ENCODE data around the gene WNT7A. TPM values are rescaled to one million over a fixed set of nuclear protein-coding genes. Genes with fewer than 3 reads are reported as not detected.

The WNT7A gene
- total and polyA plus RNA-seq, 2 donors (not counting 3 experiments of a cell fraction or from before 2014, with no cell fraction given): not detected

GRCh38 chr3:13826672-13827071 lies 53.2 kb downstream of the WNT7A start:
- Histone ChIP-seq H3K4me3 (replicated peaks in 1 of 3; ENCODE audit: insufficient read depth in 1 of 3, low read depth in 1 of 3, low read length in 3 of 3) (no peak overlapping the region), H3K27me3 (ENCODE audit: control insufficient read depth in 2 of 2, insufficient read depth in 2 of 2, low read length in 2 of 2) (no peaks in the 10 kb centered on the region), H3K9ac (replicated peaks; ENCODE audit: extremely low read depth, insufficient read depth, low read length) (no peak overlapping the region), H3K36me3 (ENCODE audit: control insufficient read depth in 2 of 2, extremely low read depth in 1 of 2, insufficient read depth in 2 of 2, low read length in 2 of 2) (no peaks in the 10 kb centered on the region), H3K9me3 (replicated peaks; ENCODE audit: control insufficient read depth, insufficient read depth, low read length) (no peaks in the 10 kb centered on the region), H2AFZ (ENCODE audit: low read depth, low read length) (no peak overlapping the region), H3K79me2 (ENCODE audit: control insufficient read depth, insufficient read depth, low read length) (no peaks in the 10 kb centered on the region), H3K9me1 (replicated peaks; ENCODE audit: control insufficient read depth, extremely low read depth, insufficient read depth, low read length) (no peaks in the 10 kb centered on the region), H3K4me1 (ENCODE audit: control insufficient read depth, extremely low read depth, insufficient read depth, low read length) (no peaks in the 10 kb centered on the region), H3K4me2 (ENCODE audit: insufficient read depth, low read length) (no peak overlapping the region), H3K27ac (ENCODE audit: insufficient read depth, low read depth, low read length) (no peak overlapping the region), H4K20me1 (replicated peaks; ENCODE audit: control insufficient read depth, extremely low read depth, insufficient read depth, low read length) (no peaks in the 10 kb centered on the region)
- dilution Hi-C loops (cut with MboI; ENCODE audit: extremely low pct_ligation_motif_present, low sequenced_read_pairs): no loop called here
- no TSS peak for BruUV-seq (replicated peaks)
- CTCF ChIA-PET: no interaction called here
- TF ChIP-seq MYC (IDR thresholded peaks at IDR 0.05; ENCODE audit: low read depth, low read length): no peak
- no peak for TF ChIP-seq JUN (IDR thresholded peaks at IDR 0.05; ENCODE audit: borderline replicate concordance, insufficient read depth, insufficient read length, low read depth)
- TF ChIP-seq GATA2 (IDR thresholded peaks at IDR 0.05; ENCODE audit: insufficient read depth, insufficient read length, low read depth, low read length): no peak
- no peak for TF ChIP-seq MAX (IDR thresholded peaks at IDR 0.05; ENCODE audit: insufficient read depth, insufficient read length)
- no peak for TF ChIP-seq EZH2 (IDR thresholded peaks at IDR 0.05; ENCODE audit: borderline replicate concordance, low read depth, low read length, severe bottlenecking)
- POLR2A ChIA-PET: no interaction called here
- DNase-seq (ENCODE audit: low read depth, low spot score): no peak
- intact Hi-C loops (cut with micrococcal nuclease): no loop called here
- no peak for FAIRE-seq

- TF ChIP-seq MYC (IDR thresholded peaks at IDR 0.05; ENCODE audit: low read depth, low read length) (no peak), POLR2A (IDR thresholded peaks at IDR 0.05; ENCODE audit: low read depth, low read length) (no peak), GATA2 (IDR thresholded peaks at IDR 0.05; ENCODE audit: insufficient read depth, insufficient read length, low read depth, low read length) (no peak), FOS (IDR thresholded peaks at IDR 0.05; ENCODE audit: borderline replicate concordance, insufficient read depth, low read length) (no peak), EZH2 (IDR thresholded peaks at IDR 0.05; ENCODE audit: borderline replicate concordance, low read depth, low read length, severe bottlenecking) (no peak), CTCF (IDR thresholded peaks at IDR 0.05; ENCODE audit: extremely low read depth in 1 of 2, insufficient read depth in 1 of 2, low read depth in 1 of 2, low read length in 2 of 2) (no peak), POLR2AphosphoS5 (IDR thresholded peaks at IDR 0.05; ENCODE audit: insufficient read depth, low read depth, low read length) (no peak)
- no peak overlapping the region for H3K4me3 ChIP-seq (replicated peaks in 1 of 3; ENCODE audit: insufficient read depth in 1 of 3, low read depth in 1 of 3, low read length in 3 of 3)
- no peaks in the 10 kb centered on the region for H3K79me2 ChIP-seq (ENCODE audit: control insufficient read depth, insufficient read depth, low read length)
- H3K9me3 ChIP-seq (replicated peaks; ENCODE audit: control insufficient read depth, insufficient read depth, low read length): no peaks in the 10 kb centered on the region
- DNase-seq (ENCODE audit: low read depth, low spot score): no peak
- no peaks in the 10 kb centered on the region for H4K20me1 ChIP-seq (replicated peaks; ENCODE audit: control insufficient read depth, extremely low read depth, insufficient read depth, low read length)
- H2AFZ ChIP-seq (ENCODE audit: low read depth, low read length): no peak overlapping the region
- no peaks in the 10 kb centered on the region for H3K4me1 ChIP-seq (ENCODE audit: control insufficient read depth, extremely low read depth, insufficient read depth, low read length)
- intact Hi-C loops (cut with micrococcal nuclease): no loop called here
- no TSS peak for BruUV-seq (replicated peaks)
- ChIA-PET CTCF (no interaction called here), POLR2A (no interaction called here)
- no peaks in the 10 kb centered on the region for H3K27me3 ChIP-seq (ENCODE audit: control insufficient read depth in 2 of 2, insufficient read depth in 2 of 2, low read length in 2 of 2)
- no peaks in the 10 kb centered on the region for H3K9me1 ChIP-seq (replicated peaks; ENCODE audit: control insufficient read depth, extremely low read depth, insufficient read depth, low read length)
- no peak overlapping the region for H3K27ac ChIP-seq (ENCODE audit: insufficient read depth, low read depth, low read length)
- no peaks in the 10 kb centered on the region for H3K36me3 ChIP-seq (ENCODE audit: control insufficient read depth in 2 of 2, extremely low read depth in 1 of 2, insufficient read depth in 2 of 2, low read length in 2 of 2)
- H3K9ac ChIP-seq (replicated peaks; ENCODE audit: extremely low read depth, insufficient read depth, low read length): no peak overlapping the region
- dilution Hi-C loops (cut with MboI; ENCODE audit: extremely low pct_ligation_motif_present, low sequenced_read_pairs): no loop called here
- no peak overlapping the region for H3K4me2 ChIP-seq (ENCODE audit: insufficient read depth, low read length)
- FAIRE-seq: no peak
Measured at GRCh38 chr3:13825821-13826220, 54.0 kb downstream of the WNT7A start.
